Adipocyte (in vitro differentiated cells): ENCODE measurements around the gene ISX.
"Not testable (repeated sequence)": the region's sequence is repeated elsewhere in the genome, so short reads cannot be mapped to it uniquely, and the experiment has no call there.

Source experiments
- DNase-seq: peaks from one replicate; pipeline ENCODE4 v3.0.0-alpha.2; 2015; ENCODE audit warnings: low read depth
- H3K27me3 ChIP-seq: replicated peaks from 2 replicates; pipeline ENCODE4 v1.7.0; 2013; ENCODE audit warnings: mild to moderate bottlenecking, low read length, moderate library complexity; ENCODE audit not compliant: control insufficient read depth, insufficient read depth
- H3K36me3 ChIP-seq: 2 replicates; pipeline ENCODE4 v1.7.0; 2013; ENCODE audit warnings: low read length, mild to moderate bottlenecking, moderate library complexity; ENCODE audit not compliant: control insufficient read depth, insufficient read depth, severe bottlenecking
- H3K4me1 ChIP-seq: 2 replicates; pipeline ENCODE4 v1.7.0; 2013; ENCODE audit warnings: mild to moderate bottlenecking, low read length, moderate library complexity; ENCODE audit not compliant: control insufficient read depth, insufficient read depth
- H3K4me3 ChIP-seq: 2 replicates; pipeline ENCODE4 v1.7.0; 2013; ENCODE audit warnings: mild to moderate bottlenecking, low read length, moderate library complexity
- H3K9ac ChIP-seq: 2 replicates; pipeline ENCODE4 v1.7.0; 2013; ENCODE audit warnings: mild to moderate bottlenecking, low read length, moderate library complexity
- H3K9me3 ChIP-seq: 2 replicates; pipeline ENCODE4 v1.7.0; 2013; ENCODE audit warnings: mild to moderate bottlenecking, low read length, moderate library complexity; ENCODE audit not compliant: control insufficient read depth

ISX gene

DNA sequence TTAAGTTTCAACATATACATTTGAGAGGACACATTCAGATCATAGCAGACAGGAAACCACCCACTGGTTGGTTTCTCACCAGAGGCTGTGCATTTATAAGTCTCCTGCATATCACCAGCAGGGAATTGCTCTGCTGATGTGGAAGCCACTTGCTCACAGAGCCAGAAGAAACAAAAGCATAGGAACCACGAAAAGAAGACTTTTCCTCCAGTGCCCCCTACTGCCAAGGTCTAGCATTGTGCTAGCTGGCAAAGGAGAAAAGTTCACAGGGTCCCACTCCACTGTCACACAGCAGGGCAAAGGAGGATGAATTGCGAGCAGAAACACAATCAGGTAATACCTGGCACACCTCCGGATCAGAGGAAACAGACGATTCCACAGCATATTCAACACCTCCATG lies 28.9 kb upstream of the ISX start:
- peaks cover 8% of the 10 kb centered on the region for H3K27me3 ChIP-seq
- H3K9me3 ChIP-seq: no peaks in the 10 kb centered on the region
- H3K4me3 ChIP-seq: no peak overlapping the region
- no peaks in the 10 kb centered on the region for H3K4me1 ChIP-seq
- no peak overlapping the region for H3K9ac ChIP-seq
- peak; percentile 20 for DNase-seq
- H3K36me3 ChIP-seq: no peaks in the 10 kb centered on the region

- no peak overlapping the region for H3K4me3 ChIP-seq
- DNase-seq: peak; percentile 16
Observed at GRCh38 chr22:35039625-35040024, 26.3 kb upstream of the ISX start.

DNA sequence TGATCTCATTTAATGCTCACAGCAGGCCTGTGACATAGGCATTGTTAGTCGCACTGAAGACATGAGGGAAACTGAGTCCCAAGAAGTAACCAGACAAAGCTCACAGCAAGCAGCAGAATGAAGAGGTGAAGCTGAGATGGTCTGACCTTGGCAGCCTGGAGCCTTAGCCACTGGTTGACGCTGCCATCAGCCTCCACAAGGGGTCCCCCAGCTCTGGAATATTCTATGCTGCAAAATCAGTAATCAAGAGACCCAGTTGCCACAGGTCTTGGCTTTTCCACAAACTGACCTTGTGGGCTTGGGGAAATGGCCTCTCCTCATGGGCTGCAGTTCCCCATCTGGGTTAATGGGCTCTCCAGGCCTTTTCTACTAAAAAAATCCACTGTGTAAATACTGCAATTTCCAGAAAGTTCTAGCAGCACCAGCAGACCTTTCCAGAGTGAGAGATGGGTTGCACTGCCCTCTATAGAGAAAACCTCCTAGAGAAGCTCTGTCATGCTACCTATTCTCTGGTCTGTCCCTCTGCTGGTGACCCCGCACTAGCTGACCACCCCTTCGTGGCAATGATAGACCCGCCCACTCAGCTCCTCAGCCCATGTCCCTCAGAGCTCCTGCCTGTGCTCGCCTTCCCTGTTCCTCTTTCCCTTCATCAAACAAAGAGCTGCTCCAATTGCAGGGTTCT lies 22.6 kb upstream of the ISX start:
- Histone ChIP-seq H3K9me3 (no peaks in the 10 kb centered on the region), H3K4me3 (no peak overlapping the region), H3K9ac (no peak overlapping the region), H3K36me3 (no peaks in the 10 kb centered on the region), H3K4me1 (no peaks in the 10 kb centered on the region), H3K27me3 (peaks cover 10% of the 10 kb centered on the region)
- peak; percentile 3 for DNase-seq

More at GRCh38 chr22:35039625-35040024, 26.3 kb upstream of the ISX start:
- Histone ChIP-seq H3K4me1 (no peaks in the 10 kb centered on the region), H3K9me3 (no peaks in the 10 kb centered on the region), H3K36me3 (no peaks in the 10 kb centered on the region), H3K27me3 (peaks cover 8% of the 10 kb centered on the region), H3K9ac (no peak overlapping the region)

- no peak overlapping the region for H3K4me3 ChIP-seq
- no peaks in the 10 kb centered on the region for H3K36me3 ChIP-seq
- H3K9me3 ChIP-seq: no peaks in the 10 kb centered on the region
- no peak for DNase-seq
- no peaks in the 10 kb centered on the region for H3K4me1 ChIP-seq
- H3K27me3 ChIP-seq: peaks cover 10% of the 10 kb centered on the region
- H3K9ac ChIP-seq: no peak overlapping the region
Observed at GRCh38 chr22:35043934-35044319, 22.0 kb upstream of the ISX start.

DNA sequence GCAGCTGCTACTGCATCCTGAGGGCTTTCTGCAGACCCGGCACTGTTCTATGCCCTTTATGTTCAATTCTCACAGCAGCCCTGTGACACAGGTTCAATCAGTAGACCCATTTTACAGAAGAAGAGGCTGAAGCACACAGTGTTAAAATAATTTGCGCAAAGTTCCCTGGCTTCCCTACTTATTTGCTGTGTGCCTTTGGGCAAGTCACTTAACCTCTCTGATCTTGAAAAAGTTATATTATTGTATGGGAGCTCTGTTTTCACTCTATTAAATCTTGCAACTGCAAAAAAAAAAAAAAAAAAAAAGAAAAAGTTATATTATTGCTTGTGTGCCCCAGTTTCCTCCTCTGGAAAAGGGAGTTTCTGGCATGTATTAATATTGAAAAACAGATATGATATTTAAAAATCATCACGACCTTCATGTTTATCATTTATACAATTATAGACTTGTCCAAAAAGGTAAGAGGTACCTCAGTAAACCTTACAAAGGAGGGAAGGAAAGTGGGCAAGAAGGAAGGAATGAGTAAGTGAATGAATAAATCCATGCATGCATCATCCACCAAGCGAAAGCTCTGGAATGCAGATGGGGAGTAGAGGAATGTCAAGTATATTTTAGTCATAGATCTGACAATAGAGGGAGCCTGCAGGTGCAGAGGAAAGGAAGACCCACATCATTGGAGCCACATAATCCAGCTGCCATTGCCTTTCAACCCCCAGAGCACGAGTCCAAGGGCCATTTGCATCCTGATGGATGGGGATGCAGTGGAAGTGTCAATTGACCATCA lies 21.2 kb upstream of the ISX start:
- Histone ChIP-seq H3K36me3 (no peaks in the 10 kb centered on the region), H3K9me3 (no peaks in the 10 kb centered on the region), H3K4me1 (no peaks in the 10 kb centered on the region), H3K9ac (no peak overlapping the region), H3K4me3 (no peak overlapping the region), H3K27me3 (peaks cover 10% of the 10 kb centered on the region)
- DNase-seq: no peak

DNA sequence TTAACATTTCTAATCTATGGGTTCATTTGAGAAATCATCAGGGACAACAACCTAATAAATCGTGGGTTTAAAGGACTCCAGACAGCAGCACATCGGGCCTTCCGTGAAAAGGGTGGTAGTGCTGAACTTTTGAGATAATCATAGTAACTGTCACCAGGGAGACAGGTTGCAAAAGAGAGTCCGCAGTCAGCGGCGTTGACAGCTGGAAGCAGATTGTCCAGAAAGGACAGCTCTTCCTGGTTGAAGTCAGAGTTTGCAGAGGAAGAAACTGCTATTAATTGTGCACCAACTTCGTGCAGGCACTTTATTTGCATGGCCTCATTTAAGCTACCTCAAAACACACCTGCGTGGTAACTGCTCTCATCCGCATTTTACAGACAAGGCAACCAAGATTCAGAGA lies 20.5 kb upstream of the ISX start:
- Histone ChIP-seq H3K36me3 (no peaks in the 10 kb centered on the region), H3K4me1 (no peaks in the 10 kb centered on the region), H3K9me3 (no peaks in the 10 kb centered on the region), H3K9ac (no peak overlapping the region), H3K4me3 (no peak overlapping the region), H3K27me3 (peaks cover 6% of the 10 kb centered on the region)
- no peak for DNase-seq

DNA sequence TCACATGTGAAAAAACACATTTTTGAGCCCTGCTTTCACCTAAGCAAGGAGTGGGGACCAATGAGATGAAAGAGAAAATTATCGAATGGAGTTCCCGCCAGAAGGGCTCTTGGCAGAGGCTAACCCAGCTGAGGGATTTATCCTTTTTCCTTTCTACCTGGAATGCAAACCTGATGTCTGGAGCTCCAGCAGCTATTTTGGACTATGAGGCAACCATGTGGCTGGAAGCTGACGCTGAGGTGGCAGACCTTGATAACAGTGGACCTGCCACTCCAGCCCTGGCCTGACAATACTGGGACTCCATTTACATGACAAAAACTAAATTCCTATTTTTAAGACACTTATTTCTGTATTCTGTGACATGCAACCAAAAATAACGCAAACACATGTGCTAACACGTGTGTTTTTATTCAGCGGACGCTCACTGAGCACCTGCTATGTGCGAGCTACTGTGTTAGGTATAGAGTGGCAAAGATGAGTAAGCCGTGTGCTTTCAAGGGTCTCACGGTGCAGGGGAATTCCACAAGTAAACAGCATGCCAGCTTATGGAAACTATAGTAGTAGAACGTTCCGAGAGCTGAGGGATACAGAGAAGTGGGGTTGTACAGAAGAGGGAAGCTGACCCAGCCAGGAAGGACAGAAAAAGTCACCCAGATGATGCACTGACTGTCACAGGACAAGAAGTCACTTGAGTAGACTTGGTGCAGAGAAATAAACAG lies 19.1 kb upstream of the ISX start:
- DNase-seq: no peak
- peaks cover 6% of the 10 kb centered on the region for H3K27me3 ChIP-seq
- no peak overlapping the region for H3K4me3 ChIP-seq

DNA sequence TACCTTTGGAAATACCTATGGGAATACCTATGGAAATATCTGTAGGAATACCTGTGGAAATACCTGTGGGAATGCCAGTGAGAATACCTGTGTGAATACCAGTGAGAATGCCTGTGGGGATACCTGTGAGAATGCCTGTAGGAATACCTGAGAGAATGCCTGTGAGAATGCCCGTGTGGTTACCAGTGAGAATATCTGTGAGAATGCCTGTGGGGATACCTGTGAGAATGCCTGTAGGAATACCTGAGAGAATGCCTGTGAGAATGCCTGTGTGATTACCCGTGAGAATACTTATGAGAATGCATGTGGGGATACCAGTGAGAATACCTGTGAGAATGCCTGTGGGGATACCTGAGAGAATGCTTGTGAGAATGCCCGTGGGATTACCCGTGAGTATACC lies 15.9 kb upstream of the ISX start:
- H3K27me3 ChIP-seq, H3K9me3 ChIP-seq, H3K36me3 ChIP-seq, H3K4me1 ChIP-seq, H3K9ac ChIP-seq, H3K4me3 ChIP-seq, DNase-seq: not testable (repeated sequence)

More for the DNA sequence above, 19.1 kb upstream of the ISX start:
- Histone ChIP-seq H3K9ac (no peak overlapping the region), H3K9me3 (no peaks in the 10 kb centered on the region), H3K4me1 (no peaks in the 10 kb centered on the region), H3K36me3 (no peaks in the 10 kb centered on the region)

DNA sequence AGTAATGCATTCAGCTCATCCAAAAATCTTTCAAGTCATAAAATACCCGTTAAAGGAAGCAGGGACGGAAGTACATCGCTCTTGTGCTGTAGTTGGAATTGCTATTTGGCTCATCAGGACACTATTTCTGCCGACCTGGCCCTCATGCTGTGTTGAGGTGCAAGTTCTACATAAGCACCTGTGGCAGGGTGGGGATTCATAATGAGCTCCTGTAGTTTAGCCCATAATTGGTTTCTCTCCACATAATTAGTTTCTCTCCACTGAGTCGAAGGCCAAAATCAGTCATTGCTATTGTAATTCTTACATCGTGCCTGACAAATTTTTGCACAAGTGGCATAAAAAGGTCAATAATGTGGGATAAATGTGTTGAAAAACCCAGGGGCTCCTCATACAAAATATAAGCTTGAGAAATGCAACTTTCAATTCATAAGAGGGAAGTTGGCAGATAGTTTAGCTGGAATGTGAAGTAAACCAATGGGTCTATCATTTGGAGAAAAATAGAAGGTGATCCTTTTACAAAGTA lies 14.9 kb upstream of the ISX start:
- no peak for DNase-seq
- H3K9me3 ChIP-seq: no peaks in the 10 kb centered on the region
- H3K9ac ChIP-seq: no peak overlapping the region
- no peak overlapping the region for H3K4me3 ChIP-seq
- no peaks in the 10 kb centered on the region for H3K4me1 ChIP-seq
- H3K27me3 ChIP-seq: peaks cover 6% of the 10 kb centered on the region
- H3K36me3 ChIP-seq: no peaks in the 10 kb centered on the region

- no peaks in the 10 kb centered on the region for H3K9me3 ChIP-seq
- no peaks in the 10 kb centered on the region for H3K36me3 ChIP-seq
- DNase-seq: no peak
- H3K4me1 ChIP-seq: no peaks in the 10 kb centered on the region
- H3K27me3 ChIP-seq: peaks cover under 1% of the 10 kb centered on the region
- H3K4me3 ChIP-seq: no peak overlapping the region
- H3K9ac ChIP-seq: no peak overlapping the region
Observed at GRCh38 chr22:35051791-35052190, 14.2 kb upstream of the ISX start.
